K562 (cell line): ENCODE measurements around the gene HSPB8. TPM values are rescaled to one million over a fixed set of nuclear protein-coding genes. Genes with fewer than 3 reads are reported as not detected.

Source experiments
- ATAC-seq: fragments of 200-7000 bp; cut with Tn5 transposase; 3 replicates; pipeline ENCODE4 v1.9.1; 2020; ENCODE audit warnings: moderate library complexity
- BruUV-seq: library from RNA; stranded (reverse); fragments of 400-500 nt; replicated peaks from 2 replicates; lab custom pipeline; 2021; lab: Mats Ljungman, UMichigan
- CTCF ChIA-PET: fragments of 300-600 bp; formaldehyde crosslinking; extraction: SDS; loops from one replicate; lab custom pipeline; 2021; ENCODE audit warnings: low intra/inter-chr PET ratio; lab: Yijun Ruan, JAX
- POLR2A ChIA-PET: fragments of 300-600, 350-650 bp; sonication (Branson Sonifier 250); formaldehyde crosslinking; extraction: SDS; loops from one replicate; lab custom pipeline; 2021; ENCODE audit warnings: antibody characterized with exemption, inconsistent platforms; lab: Yijun Ruan, JAX
- DNase-seq, 4 experiments: peaks; one replicate each; pipeline versions ENCODE4 v3.0.0 to v3.0.0-alpha.2; 2011 to 2018; ENCODE audit warnings: low spot score in 3 of 4, mixed read lengths in 3 of 4; ENCODE audit errors: extremely low read depth in 1 of 4
- FAIRE-seq: peaks from 2 replicates; lab custom pipeline; 2011; peaks lifted over from hg19 to GRCh38; lab: Jason Lieb, UNC
- H2AFZ ChIP-seq: 2 replicates; pipeline ENCODE4 v1.6.0; 2011; ENCODE audit warnings: low read depth, low read length, control low read depth, inconsistent platforms
- H3K27ac ChIP-seq: fragments of 200-600 bp; 3 replicates; pipeline ENCODE4 v1.8.0; 2011; ENCODE audit warnings: low read depth, mild to moderate bottlenecking, control low read depth, inconsistent platforms, low read length, moderate library complexity, mixed read lengths; ENCODE audit errors: extremely low read depth
- H3K27me3 ChIP-seq, 2 experiments: fragments of 300-600 bp in 1 of 2; 2 replicates in 1 of 2; 3 replicates in 1 of 2; pipeline versions ENCODE4 v1.6.0 to v1.8.0; 2011; ENCODE audit warnings: inconsistent platforms in 2 of 2, low read length in 2 of 2, mild to moderate bottlenecking in 1 of 2, mixed read lengths in 1 of 2, moderate library complexity in 1 of 2; ENCODE audit not compliant: control insufficient read depth in 2 of 2, insufficient read depth in 2 of 2
- H3K36me3 ChIP-seq: fragments of 300-600 bp; 3 replicates; pipeline ENCODE4 v1.8.0; 2011; ENCODE audit warnings: mild to moderate bottlenecking, low read length, inconsistent platforms; ENCODE audit not compliant: control insufficient read depth, insufficient read depth
- H3K4me1 ChIP-seq, 2 experiments: fragments of 200-600 bp in 1 of 2; replicated peaks in 1 of 2; 2 replicates in 1 of 2; 3 replicates in 1 of 2; pipeline versions ENCODE4 v1.5.1 to v1.8.0; 2011; ENCODE audit warnings: inconsistent platforms in 2 of 2, low read length in 2 of 2, mild to moderate bottlenecking in 1 of 2, mixed read lengths in 1 of 2, moderate library complexity in 1 of 2; ENCODE audit not compliant: control insufficient read depth in 2 of 2, insufficient read depth in 2 of 2
- H3K4me2 ChIP-seq: 2 replicates; pipeline ENCODE4 v1.6.1; 2011; ENCODE audit warnings: low read length, control low read depth, inconsistent platforms, mixed read lengths; ENCODE audit not compliant: insufficient read depth
- H3K4me3 ChIP-seq: fragments of 200-600 bp; sonication (generic), shearing (Covaris generic); 2 replicates; pipeline ENCODE4 v1.5.1; 2016; ENCODE audit warnings: control low read depth, inconsistent platforms
- H3K79me2 ChIP-seq: fragments of 200-600 bp; 3 replicates; pipeline ENCODE4 v1.8.0; 2011; ENCODE audit warnings: low read length, inconsistent platforms; ENCODE audit not compliant: control insufficient read depth, insufficient read depth
- H3K9ac ChIP-seq, 2 experiments: 2 replicates each; pipeline versions ENCODE4 v1.6.0 to v1.6.1; 2011; ENCODE audit warnings: low read depth in 2 of 2, low read length in 2 of 2, control low read depth in 1 of 2, inconsistent platforms in 1 of 2, mild to moderate bottlenecking in 1 of 2, mixed read lengths in 1 of 2; ENCODE audit not compliant: insufficient read depth in 1 of 2
- H3K9me1 ChIP-seq: one replicate; pipeline ENCODE4 v1.6.0; 2011; ENCODE audit warnings: inconsistent platforms, mild to moderate bottlenecking, low read length, moderate library complexity; ENCODE audit not compliant: control insufficient read depth, insufficient read depth
- H3K9me3 ChIP-seq: replicated peaks from 2 replicates; pipeline ENCODE4 v1.5.1; 2011; ENCODE audit warnings: low read depth, low read length, inconsistent platforms; ENCODE audit not compliant: control insufficient read depth, insufficient read depth
- H4K20me1 ChIP-seq: replicated peaks from 2 replicates; pipeline ENCODE4 v1.6.1; 2011; ENCODE audit warnings: low read length, inconsistent platforms, mixed read lengths; ENCODE audit not compliant: control insufficient read depth, insufficient read depth
- MBD2 ChIP-seq: sonication (generic); IDR thresholded peaks from 2 replicates; pipeline ENCODE4 v1.6.1; 2016; ENCODE audit warnings: low read depth, borderline replicate concordance
- NFATC3 ChIP-seq: fragments of 450-650 bp; IDR thresholded peaks from 2 replicates; pipeline ENCODE4 v1.6.1; 2017; ENCODE audit warnings: mild to moderate bottlenecking
- PHF8 ChIP-seq: fragments of 200-600 bp; sonication (generic); IDR thresholded peaks from 2 replicates; pipeline ENCODE4 v1.6.1; 2012; ENCODE audit warnings: mixed run types, mild to moderate bottlenecking, inconsistent platforms, low read length, moderate library complexity, borderline replicate concordance
- POLR2AphosphoS2 ChIP-seq: IDR thresholded peaks from 2 replicates; pipeline ENCODE4 v1.6.1; 2012; ENCODE audit warnings: low read length, improper control_type of control experiment
- ZNF785 ChIP-seq: fragments of 250-450 bp; sonication (Bioruptor Pico); IDR thresholded peaks from 2 replicates; pipeline ENCODE4 v1.4.0; 2020; ENCODE audit warnings: mild to moderate bottlenecking
- WGBS: fragments of 100-300 bp; shearing (Covaris generic); methylation state at CpG from one replicate; pipeline ENCODE4 v1.1.6; 2016; ENCODE audit warnings: low coverage, mixed read lengths; ENCODE audit not compliant: insufficient coverage; ENCODE audit errors: missing lambda C conversion rate; 5-methylcytosine and 5-hydroxymethylcytosine counted together
- in situ Hi-C: fragments of 300-500 bp; cut with MboI; formaldehyde crosslinking; loops from 4 replicates; pipeline ENCODE4 v1.15.0; 2018; ENCODE audit warnings: inconsistent platforms, mixed read lengths
- intact Hi-C: fragments of 100-400 bp; cut with micrococcal nuclease; formaldehyde crosslinking; loops from 2 replicates; pipeline ENCODE4 v1.14.2; 2022
- polyA plus RNA-seq, 8 experiments: library from polyadenylated mRNA; depleted of rRNA in 4 of 8; stranded (reverse) in 5 of 8; unstranded in 3 of 8; fragments of >200 nt; fragmentation: Nextera tagmentation in 2 of 8; fragmentation: Illumina TruSeq in 1 of 8; extraction: Ambion mirVana in 2 of 8; extraction: Trizol in 1 of 8; gene quantifications; 2 replicates each; pipeline versions ENCODE4 v1.2.1 to v1.2.3, GENCODE V29; 2011 to 2014; ENCODE audit warnings: inconsistent platforms in 1 of 8, missing spikeins in 1 of 8
- total RNA-seq, 7 experiments: library from RNA; depleted of rRNA in 6 of 7; stranded (reverse); fragments of >200 nt in 6 of 7; fragmentation: Illumina TruSeq in 2 of 7; extraction: Trizol in 2 of 7; gene quantifications; 2 replicates each; pipeline versions ENCODE4 v1.2.1 to v1.2.3, GENCODE V29; 2011 to 2021; ENCODE audit warnings: low replicate concordance in 1 of 7
- TF ChIP-seq, protein P1 (sequence below): fragments of 450-650 bp; IDR thresholded peaks from 2 replicates; pipeline ENCODE4 v1.6.1; 2014; ENCODE audit warnings: low read depth, mild to moderate bottlenecking, moderate library complexity, borderline replicate concordance
- TF ChIP-seq, protein P2 (sequence below): fragments of 450-650 bp; IDR thresholded peaks from 2 replicates; pipeline ENCODE4 v1.6.1; 2016

The HSPB8 gene
- total and polyA plus RNA-seq, 9 of the 15 experiments (the other 6 are each of a cell fraction or from before 2014, with no cell fraction given), result 0.13 TPM; not detected in 8

DNA sequence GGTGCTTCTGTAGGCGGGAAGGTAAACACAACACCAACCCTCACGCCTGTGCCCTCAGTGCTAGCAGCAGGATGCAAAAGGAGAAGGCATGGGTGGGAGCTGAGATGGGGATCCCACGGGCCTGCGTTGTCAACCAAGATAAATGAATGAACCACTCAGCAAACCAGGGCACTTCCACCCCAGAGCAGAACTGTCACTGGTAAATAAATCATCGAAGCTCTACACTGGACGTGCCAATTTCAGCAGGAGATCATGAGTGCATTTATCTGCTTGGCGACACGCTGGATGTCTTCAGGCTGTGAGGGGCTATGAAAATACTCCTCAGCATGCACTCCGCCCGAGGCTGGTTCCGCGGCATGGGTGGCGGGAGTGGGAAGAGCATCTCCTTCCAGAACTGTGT, 33.2 kb downstream of the HSPB8 start:
- H2AFZ ChIP-seq, result no peak overlapping the region
- intact Hi-C loops (no loop called here), in situ Hi-C loops (no loop called here)
- CTCF ChIA-PET, result no interaction called here
- no peak for ATAC-seq
- no peak overlapping the region for H3K9ac ChIP-seq
- H3K4me2 ChIP-seq, result no peak overlapping the region
- H3K27ac ChIP-seq, result no peak overlapping the region
- peaks cover 0 to 5% of the 10 kb centered on the region in 2 experiments; a peak in 2 of 5 replicates for H3K27me3 ChIP-seq
- no peak overlapping the region for H3K4me3 ChIP-seq
- H3K36me3 ChIP-seq, result no peaks in the 10 kb centered on the region
- no TSS peak for BruUV-seq
- no peak for FAIRE-seq
- no peaks in the 10 kb centered on the region for H3K4me1 ChIP-seq
- POLR2A ChIA-PET, result no interaction called here
- no peak for DNase-seq
- no peaks in the 10 kb centered on the region for H3K79me2 ChIP-seq
- no peaks in the 10 kb centered on the region for H4K20me1 ChIP-seq
- 2% methylated on average over 13 of the region's 13 CpGs for WGBS
- no peak for TF ChIP-seq POLR2AphosphoS2
- TF ChIP-seq, protein P1, sequence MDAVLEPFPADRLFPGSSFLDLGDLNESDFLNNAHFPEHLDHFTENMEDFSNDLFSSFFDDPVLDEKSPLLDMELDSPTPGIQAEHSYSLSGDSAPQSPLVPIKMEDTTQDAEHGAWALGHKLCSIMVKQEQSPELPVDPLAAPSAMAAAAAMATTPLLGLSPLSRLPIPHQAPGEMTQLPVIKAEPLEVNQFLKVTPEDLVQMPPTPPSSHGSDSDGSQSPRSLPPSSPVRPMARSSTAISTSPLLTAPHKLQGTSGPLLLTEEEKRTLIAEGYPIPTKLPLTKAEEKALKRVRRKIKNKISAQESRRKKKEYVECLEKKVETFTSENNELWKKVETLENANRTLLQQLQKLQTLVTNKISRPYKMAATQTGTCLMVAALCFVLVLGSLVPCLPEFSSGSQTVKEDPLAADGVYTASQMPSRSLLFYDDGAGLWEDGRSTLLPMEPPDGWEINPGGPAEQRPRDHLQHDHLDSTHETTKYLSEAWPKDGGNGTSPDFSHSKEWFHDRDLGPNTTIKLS, result no peak
- TF ChIP-seq NFATC3, result no peak
- TF ChIP-seq MBD2, result no peak
- TF ChIP-seq PHF8, result no peak
- no peak for TF ChIP-seq ZNF785 (CRISPR knock-in tag)
- TF ChIP-seq, protein P2, sequence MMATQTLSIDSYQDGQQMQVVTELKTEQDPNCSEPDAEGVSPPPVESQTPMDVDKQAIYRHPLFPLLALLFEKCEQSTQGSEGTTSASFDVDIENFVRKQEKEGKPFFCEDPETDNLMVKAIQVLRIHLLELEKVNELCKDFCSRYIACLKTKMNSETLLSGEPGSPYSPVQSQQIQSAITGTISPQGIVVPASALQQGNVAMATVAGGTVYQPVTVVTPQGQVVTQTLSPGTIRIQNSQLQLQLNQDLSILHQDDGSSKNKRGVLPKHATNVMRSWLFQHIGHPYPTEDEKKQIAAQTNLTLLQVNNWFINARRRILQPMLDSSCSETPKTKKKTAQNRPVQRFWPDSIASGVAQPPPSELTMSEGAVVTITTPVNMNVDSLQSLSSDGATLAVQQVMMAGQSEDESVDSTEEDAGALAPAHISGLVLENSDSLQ, result no peak
- no peaks in the 10 kb centered on the region for H3K9me1 ChIP-seq
- no peaks in the 10 kb centered on the region for H3K9me3 ChIP-seq
